GM19351 (cell line): Measurements from ENCODE around the gene PAX7.
"Not testable (repeated sequence)": the region's sequence is repeated elsewhere in the genome, so short reads cannot be mapped to it uniquely, and the experiment has no call there.

Experiments used
- ATAC-seq: cut with Tn5 transposase; IDR thresholded peaks from one replicate; pipeline ENCODE4 v1.9.1; 2021; ENCODE audit warnings: mild to moderate bottlenecking, moderate library complexity; ENCODE audit not compliant: unreplicated experiment

The PAX7 gene

DNA sequence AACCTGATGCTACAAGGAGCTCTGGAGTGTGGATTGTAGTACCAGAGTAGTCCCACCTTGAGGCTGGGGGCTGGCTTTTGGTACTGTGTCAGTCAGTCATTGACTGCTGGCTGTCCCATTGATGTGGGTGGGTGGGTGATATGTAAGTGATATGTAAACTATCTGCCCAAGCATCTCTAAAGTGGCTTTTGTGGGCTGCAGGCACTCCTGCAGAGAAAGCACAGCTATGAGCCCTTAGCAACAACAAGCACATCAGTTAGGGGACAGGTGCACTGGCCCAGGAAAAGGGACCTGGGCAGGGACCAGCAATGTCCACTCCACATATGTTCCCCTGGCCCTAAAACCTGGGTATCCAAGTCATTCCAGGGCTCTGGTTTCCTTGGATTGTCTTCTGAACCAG lies 118.9 kb downstream of the PAX7 start:
- ATAC-seq = no peak

DNA sequence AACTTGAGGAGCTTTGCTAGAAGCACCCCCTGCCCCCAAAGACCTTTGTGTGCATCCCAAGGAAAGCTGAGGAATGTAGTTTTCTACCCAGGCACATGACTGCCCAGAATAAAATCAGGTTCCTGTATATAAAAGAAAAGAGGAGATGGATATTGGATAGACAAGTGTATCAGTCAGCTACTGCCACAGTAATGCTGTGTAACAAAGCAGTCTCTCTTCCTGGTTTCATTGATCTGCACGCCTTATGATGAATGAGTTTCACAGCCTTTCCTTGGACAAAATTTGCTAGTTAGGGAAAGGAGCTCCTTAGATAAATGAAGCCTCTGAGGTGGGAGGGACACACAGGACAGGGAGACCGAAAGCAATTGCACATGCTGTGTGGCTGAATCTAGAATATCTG lies 120.0 kb downstream of the PAX7 start:
- no peak for ATAC-seq

DNA sequence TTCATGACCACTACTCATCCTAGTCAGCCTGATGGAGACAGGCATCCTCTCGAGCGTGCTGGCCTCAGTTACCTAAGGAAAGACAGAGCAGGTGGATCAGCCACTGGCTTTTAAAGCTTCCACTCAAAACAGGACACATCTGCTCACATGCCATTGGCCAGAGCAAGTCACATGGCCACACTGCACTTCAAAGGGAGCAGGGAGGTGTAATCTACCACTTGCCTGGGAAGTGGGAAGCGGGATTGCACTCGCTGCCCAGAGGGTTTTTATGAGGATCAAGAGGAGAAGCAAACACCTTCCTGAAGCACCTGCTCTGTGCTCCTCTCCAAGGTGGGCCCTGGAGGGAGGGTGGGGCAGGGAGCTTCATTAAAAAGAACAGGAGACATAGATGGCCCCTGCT lies 120.8 kb downstream of the PAX7 start:
- ATAC-seq = no peak

DNA sequence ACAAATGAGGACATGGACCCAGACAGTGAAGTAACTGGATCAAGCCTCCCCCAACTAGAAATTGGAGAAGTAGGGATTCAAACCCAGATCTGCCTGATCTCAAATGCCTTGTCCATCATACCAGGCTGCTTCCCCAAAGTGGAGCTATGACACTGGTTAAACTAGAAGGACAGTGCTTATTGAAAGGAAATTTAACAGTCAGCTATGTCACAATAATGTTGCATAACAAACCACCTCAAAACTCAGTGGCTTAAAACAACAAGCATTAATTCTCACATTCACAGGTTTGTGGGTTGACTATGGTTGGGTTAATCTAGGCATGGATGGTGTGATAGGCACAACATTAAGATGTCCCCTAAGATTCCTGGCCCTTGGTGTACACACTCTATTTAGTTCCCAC lies 121.8 kb downstream of the PAX7 start:
- ATAC-seq = no peak

DNA sequence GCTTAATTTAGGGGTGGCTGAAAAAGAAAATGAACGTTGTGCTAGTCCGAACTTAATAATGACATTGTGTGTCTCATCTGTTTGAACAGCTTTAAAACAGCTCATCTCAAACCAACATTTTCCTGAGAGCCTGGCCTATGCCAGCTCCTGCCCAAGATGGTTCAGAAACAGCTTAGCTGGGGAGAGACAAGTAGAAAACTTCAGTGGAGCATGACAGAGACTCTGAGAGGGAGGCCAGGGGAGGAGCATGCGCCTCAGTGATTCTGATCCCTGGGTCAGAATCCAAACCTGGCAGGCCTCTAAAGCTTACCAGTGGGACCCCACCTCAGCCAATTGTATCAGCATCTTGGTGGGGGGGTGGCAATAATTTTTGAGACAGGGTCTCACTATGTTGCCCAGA lies 129.5 kb downstream of the PAX7 start:
- no peak for ATAC-seq

DNA sequence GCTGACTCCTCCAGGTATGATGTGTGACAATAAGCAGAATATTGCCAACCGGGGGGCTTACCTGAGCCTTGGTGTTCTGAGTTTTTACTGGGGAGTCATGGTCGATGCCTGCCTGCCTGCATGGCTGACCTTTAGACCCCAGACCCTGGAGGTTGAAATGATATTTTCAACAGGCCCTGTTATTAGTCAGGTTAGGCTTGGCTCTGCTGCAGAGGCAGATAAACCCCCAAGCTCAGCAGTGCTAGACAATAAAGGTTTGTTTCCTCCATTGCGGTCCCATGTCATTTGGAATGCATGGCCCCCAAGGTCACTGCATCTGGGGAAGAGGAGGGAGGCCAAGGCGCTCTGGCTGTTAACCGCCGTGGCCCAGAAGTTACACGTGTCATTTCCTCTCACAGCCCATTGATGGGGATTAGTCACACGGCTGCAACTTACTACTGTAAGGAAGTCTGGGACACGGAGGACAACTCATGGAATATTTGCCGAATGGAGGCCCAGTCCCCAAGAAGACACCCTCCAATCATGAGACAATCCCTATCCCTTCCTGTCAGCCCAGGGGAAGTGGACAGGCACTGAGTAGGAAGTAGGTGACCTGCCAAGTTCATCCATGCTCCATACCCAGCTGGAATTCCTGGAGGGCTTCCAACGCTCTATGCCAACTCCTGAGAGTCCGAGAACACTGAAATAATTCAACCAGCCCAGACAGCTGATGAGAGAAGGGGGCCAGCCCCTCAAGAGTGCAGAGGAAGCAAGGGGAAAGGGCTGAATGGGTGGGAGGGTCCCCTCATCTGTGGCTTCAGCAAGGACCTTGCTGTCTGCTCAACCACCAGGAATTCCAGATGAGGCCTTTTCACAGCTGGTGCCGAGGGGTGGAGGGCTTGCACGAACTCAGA lies 131.5 kb downstream of the PAX7 start:
- no peak for ATAC-seq

DNA sequence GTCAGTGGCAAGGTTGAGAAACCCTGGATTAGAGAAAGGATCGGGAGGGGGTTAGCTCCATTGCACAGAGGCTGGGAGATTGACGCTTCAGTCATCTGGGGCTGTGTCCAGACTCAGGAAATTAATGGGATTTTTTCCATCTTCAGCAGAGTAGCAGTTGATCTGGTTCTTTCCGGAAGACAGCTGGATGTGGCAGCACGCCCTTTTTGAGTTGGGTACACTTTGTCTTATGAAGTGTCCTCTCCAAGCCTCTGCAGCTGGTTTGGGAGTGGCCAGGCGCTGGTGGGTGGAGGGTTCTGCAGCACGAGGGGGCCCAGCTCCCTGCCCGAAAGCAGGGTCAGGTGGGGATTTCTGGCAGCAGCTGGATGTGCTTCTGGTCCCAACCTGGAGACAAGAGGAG lies 133.7 kb downstream of the PAX7 start:
- no peak for ATAC-seq

DNA sequence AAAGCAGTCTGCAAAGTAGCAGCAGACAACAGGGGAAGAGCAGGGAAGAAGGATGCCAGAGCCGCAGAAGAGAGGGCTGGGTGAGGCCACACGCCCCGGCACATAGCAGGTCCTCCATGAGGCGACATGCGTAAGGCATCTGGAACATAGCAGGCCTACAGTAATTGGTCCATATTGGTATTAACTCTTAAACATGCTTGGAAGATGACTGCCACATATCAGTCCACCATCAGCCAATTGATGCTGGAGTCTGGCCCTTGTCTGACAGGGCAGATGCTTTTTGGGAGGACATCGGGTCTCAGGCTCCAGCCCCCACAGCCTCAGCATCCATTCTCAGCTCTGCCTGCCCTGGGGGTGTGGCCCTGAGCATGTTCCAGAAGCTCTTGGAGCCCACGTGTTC lies 135.1 kb downstream of the PAX7 start:
- no peak for ATAC-seq

DNA sequence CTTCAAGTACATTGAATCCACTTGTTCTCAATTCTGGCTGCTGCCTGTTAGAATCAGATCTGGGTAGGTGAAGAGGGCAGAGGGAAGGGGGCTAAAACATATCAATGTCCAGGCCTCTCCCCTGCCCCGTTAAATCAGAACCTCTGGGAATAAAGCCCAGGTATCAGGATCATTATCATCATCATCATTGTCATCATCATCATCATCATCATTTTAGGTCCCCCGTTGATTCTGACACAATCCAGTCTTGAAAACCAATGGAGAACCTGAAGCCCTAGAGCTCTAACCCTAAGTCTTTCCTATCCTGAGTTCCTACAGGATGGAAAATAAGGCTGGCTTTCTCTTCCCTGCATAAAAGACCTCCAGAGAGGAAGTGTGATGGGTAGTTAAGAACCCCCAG lies 135.7 kb downstream of the PAX7 start:
- no peak for ATAC-seq

DNA sequence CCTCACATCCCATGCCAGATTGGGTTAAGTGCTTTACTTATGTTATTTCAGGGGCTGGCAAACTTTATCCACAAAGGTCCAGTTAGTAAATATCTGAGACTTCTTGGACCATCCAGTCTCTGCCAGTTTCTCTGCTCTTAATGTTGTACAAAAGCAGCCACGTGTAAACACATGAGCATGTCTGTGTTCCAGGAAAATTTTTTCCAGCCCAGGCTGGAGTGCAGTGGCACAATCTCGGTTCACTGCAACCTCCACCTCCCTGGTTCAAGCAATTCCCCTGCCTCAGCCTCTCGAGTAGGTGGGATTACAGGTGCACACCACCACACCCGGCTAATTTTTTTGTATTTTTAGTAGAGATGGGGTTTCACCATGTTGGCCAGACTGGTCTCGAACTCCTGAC lies 136.9 kb downstream of the PAX7 start:
- not testable (repeated sequence) for ATAC-seq

DNA sequence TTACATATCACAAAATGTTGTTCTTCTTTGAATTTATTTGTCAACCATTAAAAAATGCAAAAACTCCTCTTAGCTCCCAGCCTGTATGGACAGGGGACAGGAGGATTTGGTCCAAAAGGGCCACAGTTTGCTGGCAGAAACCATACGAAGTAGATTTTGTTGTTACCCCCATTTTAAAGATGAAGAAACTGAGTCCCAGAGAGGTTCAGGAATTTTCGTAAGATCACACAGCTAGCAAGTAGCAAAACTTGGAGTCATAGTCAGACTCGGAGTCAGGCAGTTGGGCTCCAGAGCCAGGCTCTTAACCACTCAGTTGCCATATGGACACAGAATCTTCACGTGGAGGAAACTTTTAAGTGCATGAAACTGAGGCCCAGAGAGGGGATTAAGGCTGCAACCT lies 137.4 kb downstream of the PAX7 start:
- ATAC-seq = no peak

DNA sequence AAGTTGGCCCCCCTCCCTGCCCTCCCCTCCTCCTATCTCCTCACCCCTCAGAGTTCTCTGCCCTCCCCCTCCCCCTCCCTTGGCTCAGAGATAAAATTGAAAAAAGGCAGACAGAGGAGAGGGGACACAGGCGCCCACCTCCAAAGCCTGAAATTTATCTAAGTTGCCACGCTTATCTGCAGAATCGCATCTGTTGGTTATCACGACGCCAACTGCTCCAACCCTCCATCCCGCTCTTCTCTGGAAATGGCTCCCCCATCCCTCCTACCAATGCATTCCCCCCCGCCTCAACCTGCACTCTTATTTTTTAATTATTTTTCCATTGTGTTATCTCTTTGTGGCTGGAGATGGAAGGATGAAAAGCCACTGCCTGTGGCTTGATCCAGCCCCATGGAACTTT lies 138.5 kb downstream of the PAX7 start:
- ATAC-seq = no peak

DNA sequence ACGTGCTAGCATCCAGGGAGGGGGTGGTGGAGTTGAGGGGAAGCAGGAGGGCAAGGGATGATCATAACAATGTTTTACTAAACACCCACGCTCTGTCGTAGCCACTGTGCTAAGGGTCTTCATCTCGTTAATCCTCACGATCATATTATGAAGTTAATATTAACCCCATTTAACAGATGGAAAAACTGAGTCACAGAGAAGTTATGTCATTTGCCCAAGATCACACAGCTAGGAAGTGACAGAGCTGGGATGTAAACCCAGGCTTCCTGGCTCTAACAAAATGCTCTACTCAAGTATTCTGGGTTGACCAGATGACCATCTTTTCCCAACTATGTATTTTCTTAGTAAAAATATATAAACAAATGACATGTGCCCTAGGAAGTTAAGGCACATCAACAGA lies 140.2 kb downstream of the PAX7 start:
- ATAC-seq = no peak

DNA sequence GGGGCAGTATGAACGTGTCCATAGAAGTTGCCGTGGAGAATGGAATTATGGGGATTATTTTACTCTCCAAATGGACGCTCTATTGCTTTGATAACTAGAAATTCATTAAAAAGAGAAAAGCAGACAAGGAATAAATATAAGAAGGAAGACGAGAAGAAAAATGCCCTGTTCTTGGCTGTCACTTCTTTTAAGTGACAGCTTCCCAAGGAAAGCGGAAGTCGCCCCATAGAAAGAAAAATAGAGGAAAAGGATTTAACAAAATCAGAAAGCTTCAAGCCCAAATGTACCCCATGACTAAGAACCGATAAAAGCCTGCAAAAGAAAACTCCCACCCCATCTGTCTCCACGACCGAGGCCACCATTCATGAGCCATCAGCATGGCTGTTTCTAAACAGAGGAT lies 143.1 kb downstream of the PAX7 start:
- ATAC-seq = no peak

DNA sequence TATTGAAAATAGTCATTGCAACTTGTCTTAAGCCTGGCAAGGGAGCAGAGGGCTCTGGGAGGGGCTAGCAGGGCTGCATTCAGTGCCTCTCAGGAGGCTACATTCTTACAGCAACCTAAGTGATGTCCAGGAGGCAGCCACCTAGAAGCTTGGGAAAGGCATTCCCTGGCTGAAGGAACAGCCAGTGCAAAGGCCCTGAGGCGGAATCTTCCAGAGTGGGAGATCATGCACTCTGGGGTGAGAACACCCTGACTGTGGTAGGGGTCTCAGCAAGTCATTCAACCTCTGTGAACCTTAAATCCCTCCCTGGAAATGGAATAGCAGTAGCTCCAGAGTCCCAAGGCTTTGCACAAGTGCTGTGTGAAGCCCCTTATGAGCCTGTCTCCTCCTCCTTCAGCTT lies 144.7 kb downstream of the PAX7 start:
- no peak for ATAC-seq

DNA sequence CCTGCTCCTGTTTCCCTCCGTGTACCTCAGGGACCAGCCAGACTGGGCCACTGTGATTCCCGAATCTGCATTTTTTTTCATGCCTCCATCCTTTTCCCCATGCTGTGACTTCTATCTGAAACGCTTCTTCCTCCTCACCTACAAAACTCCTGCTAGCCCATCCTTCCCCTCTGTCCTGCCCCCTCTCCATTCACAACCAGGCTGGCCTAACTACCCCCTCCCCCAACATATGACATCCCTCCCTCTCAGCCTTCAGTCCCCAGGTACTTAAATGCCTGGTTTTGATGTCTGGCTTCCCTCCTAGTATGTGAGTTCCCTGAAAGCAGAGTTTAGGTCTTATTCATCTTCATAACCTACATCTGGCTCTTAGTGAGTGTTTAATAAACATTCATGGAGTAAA lies 146.1 kb downstream of the PAX7 start:
- no peak for ATAC-seq

DNA sequence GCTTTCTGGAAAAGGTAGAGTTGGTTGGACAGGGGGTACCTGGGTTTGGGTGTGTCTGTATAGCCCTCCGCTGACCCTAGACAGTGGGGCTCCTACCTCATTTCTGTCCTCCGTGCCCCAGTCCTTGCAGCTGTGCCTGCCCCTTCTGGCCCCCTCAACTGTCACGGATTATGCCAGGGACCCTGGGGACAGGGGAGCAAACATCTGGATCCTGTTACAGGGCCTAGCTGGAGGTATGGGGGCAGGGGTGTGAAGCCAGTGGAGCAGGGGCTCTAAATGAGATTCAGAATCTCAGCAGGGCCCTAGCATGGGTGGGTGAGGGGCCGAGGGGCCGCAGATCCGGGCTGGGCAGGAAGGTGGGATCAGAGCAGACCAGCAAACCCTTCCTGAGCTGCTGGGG lies 147.8 kb downstream of the PAX7 start:
- ATAC-seq = no peak

DNA sequence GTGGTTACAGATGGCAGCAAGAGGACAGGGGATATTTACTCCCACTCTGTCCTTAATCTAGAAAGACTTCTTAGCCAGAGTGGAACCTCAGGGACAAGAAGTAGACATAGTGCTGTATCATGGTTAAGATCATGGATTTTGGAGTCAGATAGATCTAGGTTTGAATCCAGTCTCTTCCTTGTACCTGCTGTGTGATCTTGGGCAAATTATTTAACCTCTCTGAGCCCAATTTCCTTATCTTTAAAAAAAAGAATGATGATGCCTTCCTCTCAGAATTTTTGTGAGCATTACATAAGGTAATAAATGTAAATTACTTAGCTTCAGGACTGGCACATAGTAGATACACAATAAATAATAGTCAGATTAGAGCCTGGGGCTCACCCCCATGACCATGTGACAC lies 150.4 kb downstream of the PAX7 start:
- no peak for ATAC-seq

DNA sequence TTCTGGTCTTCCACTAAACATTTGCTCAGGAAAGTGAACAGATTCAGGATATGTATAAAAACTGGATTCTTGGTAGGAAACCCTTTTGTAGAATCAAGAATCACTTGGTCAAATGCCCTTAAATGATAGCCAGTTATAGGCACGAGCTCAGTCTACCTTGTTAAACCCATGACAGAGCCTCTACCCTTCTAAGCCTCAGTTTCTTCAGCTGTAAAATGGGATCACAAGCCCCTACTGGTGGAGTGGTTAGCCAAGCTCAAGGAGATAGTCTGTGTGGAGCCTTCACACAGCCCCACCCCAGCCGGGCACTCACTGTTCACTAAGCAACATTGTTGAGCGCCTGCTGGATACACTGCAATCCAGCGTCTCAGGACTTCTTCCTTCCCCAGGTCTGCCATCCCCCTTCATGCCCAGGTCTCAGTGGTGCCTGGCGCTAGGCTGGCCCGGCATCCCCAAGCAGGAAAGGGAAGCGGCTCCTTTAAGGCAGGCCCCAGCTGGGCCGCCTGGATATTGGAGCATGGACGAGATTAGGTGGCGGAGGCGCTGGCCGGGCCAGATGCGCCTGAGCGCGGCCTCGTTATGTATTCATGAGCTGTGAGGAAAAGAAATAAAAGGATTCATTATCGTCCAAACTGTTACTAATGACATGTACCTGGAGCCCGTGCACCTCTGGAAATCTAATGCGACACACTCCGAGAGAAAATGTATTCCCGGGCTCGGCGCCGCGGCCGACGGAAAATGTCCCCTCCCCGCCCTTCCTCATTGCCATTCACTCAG lies 153.2 kb downstream of the PAX7 start:
- no peak for ATAC-seq

DNA sequence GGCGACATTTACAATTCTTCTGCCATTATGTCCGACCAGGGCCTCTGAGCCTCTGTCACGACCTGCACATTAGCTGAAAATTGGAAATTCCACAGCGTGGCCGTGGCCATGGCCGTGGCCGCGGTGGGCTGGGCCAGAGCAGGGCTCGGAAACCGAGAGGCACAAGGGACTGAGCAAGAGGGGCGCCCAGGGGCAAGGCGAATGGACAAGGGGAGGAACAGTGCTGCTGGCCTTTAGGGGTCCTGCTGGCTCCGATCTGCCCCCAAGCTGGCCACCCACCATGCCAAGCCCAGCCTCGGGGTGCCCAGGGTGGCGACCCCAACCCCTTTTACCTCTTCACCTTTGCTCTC lies 153.8 kb downstream of the PAX7 start:
- ATAC-seq = no peak

DNA sequence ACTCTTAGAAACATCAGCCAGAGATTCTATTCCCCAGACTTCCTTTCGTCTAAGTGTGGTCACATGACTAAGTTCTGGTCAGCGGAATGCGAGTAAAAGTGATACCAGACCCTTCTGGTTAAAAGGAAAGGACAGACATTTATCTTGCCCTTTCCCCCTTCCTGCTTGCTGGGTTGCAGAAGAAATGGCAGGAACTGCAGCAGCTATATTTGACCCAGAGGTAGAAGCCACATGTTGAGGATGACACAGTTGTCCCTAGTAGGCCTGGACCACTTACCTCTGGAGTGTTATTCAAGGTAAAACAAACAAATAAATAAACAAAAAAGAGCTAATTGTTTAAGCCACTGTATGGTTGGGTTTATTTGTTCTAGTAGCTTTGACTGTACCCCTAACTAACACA lies 155.5 kb downstream of the PAX7 start:
- ATAC-seq = no peak

DNA sequence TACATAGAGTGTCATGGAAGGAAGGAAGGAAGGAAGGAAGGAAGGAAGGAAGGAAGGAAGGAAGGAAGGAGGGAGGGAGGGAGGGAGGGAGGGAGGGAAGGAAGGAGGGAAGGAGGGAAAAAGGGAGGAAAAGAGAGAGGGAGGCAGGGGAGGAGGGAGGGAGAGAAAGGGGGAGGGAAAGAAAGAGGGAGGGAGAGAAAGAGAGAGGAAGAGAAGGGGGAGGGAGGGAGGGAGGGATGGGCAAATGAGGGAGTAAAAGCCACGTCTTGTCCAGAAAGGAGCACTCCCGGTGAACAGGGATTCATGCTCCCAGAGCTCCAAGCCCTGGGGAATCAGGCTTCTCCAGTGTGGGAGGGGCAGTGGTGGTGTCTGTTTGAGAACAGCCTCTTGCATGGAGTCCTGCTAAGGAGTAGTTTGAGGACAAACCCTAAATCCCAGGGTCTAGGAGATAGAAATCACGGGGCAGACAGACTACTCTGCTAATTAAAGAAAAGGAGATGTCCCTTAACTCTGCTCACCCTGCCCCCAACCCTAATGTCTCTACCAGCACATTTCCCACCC lies 157.3 kb downstream of the PAX7 start:
- ATAC-seq = no peak
